Rectal smooth muscle tissue (tissue), 1 donor: ENCODE results near the gene APOM.

ENCODE experiments used
- H3K27ac ChIP-seq: one replicate; pipeline ENCODE4 v1.7.0; 2013; ENCODE audit warnings: low read depth, low read length, inconsistent platforms
- H3K27me3 ChIP-seq: one replicate; pipeline ENCODE4 v1.7.0; 2013; ENCODE audit warnings: low read length; ENCODE audit not compliant: control insufficient read depth, insufficient read depth
- H3K36me3 ChIP-seq: one replicate; pipeline ENCODE4 v1.7.0; 2013; ENCODE audit warnings: low read length; ENCODE audit not compliant: control insufficient read depth, insufficient read depth
- H3K4me1 ChIP-seq: one replicate; pipeline ENCODE4 v1.7.0; 2013; ENCODE audit warnings: low read length; ENCODE audit not compliant: control insufficient read depth, insufficient read depth
- H3K4me3 ChIP-seq: one replicate; pipeline ENCODE4 v1.7.0; 2013; ENCODE audit warnings: low read length
- H3K9ac ChIP-seq: one replicate; pipeline ENCODE4 v1.7.0; 2013; ENCODE audit warnings: low read length

APOM gene

GRCh38 chr6:31634131-31634530 lies 21.6 kb upstream of the APOM start:
- Histone ChIP-seq H3K36me3 (peaks cover 56% of the 10 kb centered on the region), H3K9ac (no peak overlapping the region), H3K4me1 (no peaks in the 10 kb centered on the region)

GRCh38 chr6:31634969-31635575 lies 20.6 kb upstream of the APOM start:
- Histone ChIP-seq H3K4me1 (no peaks in the 10 kb centered on the region), H3K4me3 (no peak overlapping the region), H3K27ac (no peak overlapping the region), H3K36me3 (peaks cover 59% of the 10 kb centered on the region), H3K9ac (no peak overlapping the region), H3K27me3 (no peaks in the 10 kb centered on the region)

More at GRCh38 chr6:31634131-31634530, 21.6 kb upstream of the APOM start:
- Histone ChIP-seq H3K27me3 (no peaks in the 10 kb centered on the region), H3K27ac (no peak overlapping the region), H3K4me3 (no peak overlapping the region)

- H3K9ac ChIP-seq: no peak overlapping the region
Observed at GRCh38 chr6:31636698-31637596, 18.7 kb upstream of the APOM start.

GRCh38 chr6:31639043-31639442 lies 16.7 kb upstream of the APOM start:
- H3K36me3 ChIP-seq: peaks cover 70% of the 10 kb centered on the region
- H3K27ac ChIP-seq: no peak overlapping the region
- no peaks in the 10 kb centered on the region for H3K4me1 ChIP-seq
- H3K27me3 ChIP-seq: no peaks in the 10 kb centered on the region
- H3K9ac ChIP-seq: no peak overlapping the region
- no peak overlapping the region for H3K4me3 ChIP-seq

More at GRCh38 chr6:31636698-31637596, 18.7 kb upstream of the APOM start:
- Histone ChIP-seq H3K27me3 (no peaks in the 10 kb centered on the region), H3K4me1 (no peaks in the 10 kb centered on the region), H3K27ac (no peak overlapping the region), H3K36me3 (peaks cover 67% of the 10 kb centered on the region), H3K4me3 (no peak overlapping the region)

- no peak overlapping the region for H3K4me3 ChIP-seq
- H3K9ac ChIP-seq: no peak overlapping the region
- no peaks in the 10 kb centered on the region for H3K27me3 ChIP-seq
- peaks cover 70% of the 10 kb centered on the region for H3K36me3 ChIP-seq
- H3K4me1 ChIP-seq: no peaks in the 10 kb centered on the region
- H3K27ac ChIP-seq: no peak overlapping the region
Observed at GRCh38 chr6:31639449-31639861, 16.2 kb upstream of the APOM start.

- H3K27ac ChIP-seq: no peak overlapping the region
- peaks cover 69% of the 10 kb centered on the region for H3K36me3 ChIP-seq
- no peaks in the 10 kb centered on the region for H3K4me1 ChIP-seq
- H3K4me3 ChIP-seq: no peak overlapping the region
- H3K27me3 ChIP-seq: no peaks in the 10 kb centered on the region
- H3K9ac ChIP-seq: no peak overlapping the region
Observed at GRCh38 chr6:31640612-31641011, 15.1 kb upstream of the APOM start.

- Histone ChIP-seq H3K36me3 (peaks cover 65% of the 10 kb centered on the region), H3K27me3 (no peaks in the 10 kb centered on the region), H3K4me3 (no peak overlapping the region), H3K27ac (no peak overlapping the region), H3K4me1 (no peaks in the 10 kb centered on the region), H3K9ac (no peak overlapping the region)
Observed at GRCh38 chr6:31641370-31641769, 14.3 kb upstream of the APOM start.

GRCh38 chr6:31642798-31643570 lies 12.7 kb upstream of the APOM start:
- Histone ChIP-seq H3K36me3 (peaks cover 72% of the 10 kb centered on the region), H3K27ac (no peak overlapping the region), H3K27me3 (no peaks in the 10 kb centered on the region), H3K4me1 (no peaks in the 10 kb centered on the region), H3K4me3 (no peak overlapping the region), H3K9ac (no peak overlapping the region)

GRCh38 chr6:31643818-31644454 lies 11.8 kb upstream of the APOM start:
- Histone ChIP-seq H3K4me3 (no peak overlapping the region), H3K4me1 (no peaks in the 10 kb centered on the region), H3K27me3 (no peaks in the 10 kb centered on the region), H3K9ac (no peak overlapping the region), H3K27ac (no peak overlapping the region), H3K36me3 (peaks cover 82% of the 10 kb centered on the region)

- no peaks in the 10 kb centered on the region for H3K27me3 ChIP-seq
- H3K9ac ChIP-seq: no peak overlapping the region
- no peak overlapping the region for H3K27ac ChIP-seq
- H3K4me3 ChIP-seq: no peak overlapping the region
- no peaks in the 10 kb centered on the region for H3K4me1 ChIP-seq
- peaks cover 72% of the 10 kb centered on the region for H3K36me3 ChIP-seq
Observed at GRCh38 chr6:31645325-31645724, 10.4 kb upstream of the APOM start.

- peaks cover 25% of the 10 kb centered on the region for H3K36me3 ChIP-seq
- no peaks in the 10 kb centered on the region for H3K27me3 ChIP-seq
- peak overlapping the region; percentile 96 for H3K27ac ChIP-seq
- H3K4me3 ChIP-seq: peak overlapping the region; percentile 98
- peaks cover 6% of the 10 kb centered on the region for H3K4me1 ChIP-seq
- peak overlapping the region; percentile 91 for H3K9ac ChIP-seq
Observed at GRCh38 chr6:31651602-31652191, 4.0 kb upstream of the APOM start.
